Omental fat pad (tissue), 4 donors: ENCODE measurements around the gene SLC26A6. TPM values are rescaled to one million over a fixed set of nuclear protein-coding genes. Genes with fewer than 3 reads are reported as not detected.

Experiments used
- ATAC-seq: fragments of 150-250 bp; one replicate; pipeline ENCODE4 v1.9.1; 2016; ENCODE audit warnings: mild to moderate bottlenecking, moderate library complexity; ENCODE audit not compliant: low FRiP score
- DNase-seq: peaks from one replicate; pipeline ENCODE4 v3.0.0-alpha.2; 2019; ENCODE audit warnings: low spot score
- CTCF ChIP-seq, 3 donors: fragments of 450-650 bp; IDR thresholded peaks; one replicate each; pipeline ENCODE4 v1.5.1; 2016 to 2017; ENCODE audit warnings: antibody characterized with exemption in 3 of 3, mild to moderate bottlenecking in 3 of 3, moderate library complexity in 2 of 3
- total RNA-seq, 4 donors: library from RNA; depleted of rRNA; stranded (reverse); fragments of >200 nt; gene quantifications; one replicate each; pipeline ENCODE4 v1.1.0, GENCODE V29; 2016

SLC26A6 gene
- total RNA-seq, 4 donors from 2014 or later = 9.9 to 17.8 (median 14.6) TPM

GRCh38 chr3:48664929-48665328, 29.7 kb upstream of the SLC26A6 start:
- TF ChIP-seq CTCF (IDR thresholded peaks at IDR 0.05) = no peak
- no peak for DNase-seq
- no peak for ATAC-seq

GRCh38 chr3:48664313-48664644, 29.0 kb upstream of the SLC26A6 start:
- ATAC-seq (no peak), DNase-seq (no peak)
- no peak for TF ChIP-seq CTCF (IDR thresholded peaks at IDR 0.05)

GRCh38 chr3:48663489-48664312, 28.4 kb upstream of the SLC26A6 start:
- TF ChIP-seq CTCF (IDR thresholded peaks at IDR 0.05) = peak in 1 of 3 donors; percentile 53
- DNase-seq = peak; percentile 85
- peak; percentile 93 for ATAC-seq

GRCh38 chr3:48662753-48663488, 27.7 kb upstream of the SLC26A6 start, which contains the start of gene CELSR3:
CELSR3 (minus strand) TSS chr3:48662886; CDS start chr3:48662634, 252 bp downstream.
- no peak for TF ChIP-seq CTCF (IDR thresholded peaks at IDR 0.05)
- ATAC-seq (peak; percentile 23), DNase-seq (no peak)

GRCh38 chr3:48662145-48662752, 27.0 kb upstream of the SLC26A6 start:
- DNase-seq (no peak), ATAC-seq (no peak)
- no peak for TF ChIP-seq CTCF (IDR thresholded peaks at IDR 0.05)

- ATAC-seq (no peak), DNase-seq (peak; percentile 50)
- no peak for TF ChIP-seq CTCF (IDR thresholded peaks at IDR 0.05)
Observed at GRCh38 chr3:48661501-48662144, 26.4 kb upstream of the SLC26A6 start.
